GM18519 (cell line): ENCODE measurements around the gene AFAP1.
A peak's percentile ranks its signal among the peaks of the same experiment; 100 is the strongest.

ENCODE experiments used
- ATAC-seq: cut with Tn5 transposase; IDR thresholded peaks from one replicate; pipeline ENCODE4 v1.9.1; 2021; ENCODE audit warnings: mild to moderate bottlenecking, moderate library complexity; ENCODE audit not compliant: unreplicated experiment, low FRiP score

AFAP1 gene

DNA sequence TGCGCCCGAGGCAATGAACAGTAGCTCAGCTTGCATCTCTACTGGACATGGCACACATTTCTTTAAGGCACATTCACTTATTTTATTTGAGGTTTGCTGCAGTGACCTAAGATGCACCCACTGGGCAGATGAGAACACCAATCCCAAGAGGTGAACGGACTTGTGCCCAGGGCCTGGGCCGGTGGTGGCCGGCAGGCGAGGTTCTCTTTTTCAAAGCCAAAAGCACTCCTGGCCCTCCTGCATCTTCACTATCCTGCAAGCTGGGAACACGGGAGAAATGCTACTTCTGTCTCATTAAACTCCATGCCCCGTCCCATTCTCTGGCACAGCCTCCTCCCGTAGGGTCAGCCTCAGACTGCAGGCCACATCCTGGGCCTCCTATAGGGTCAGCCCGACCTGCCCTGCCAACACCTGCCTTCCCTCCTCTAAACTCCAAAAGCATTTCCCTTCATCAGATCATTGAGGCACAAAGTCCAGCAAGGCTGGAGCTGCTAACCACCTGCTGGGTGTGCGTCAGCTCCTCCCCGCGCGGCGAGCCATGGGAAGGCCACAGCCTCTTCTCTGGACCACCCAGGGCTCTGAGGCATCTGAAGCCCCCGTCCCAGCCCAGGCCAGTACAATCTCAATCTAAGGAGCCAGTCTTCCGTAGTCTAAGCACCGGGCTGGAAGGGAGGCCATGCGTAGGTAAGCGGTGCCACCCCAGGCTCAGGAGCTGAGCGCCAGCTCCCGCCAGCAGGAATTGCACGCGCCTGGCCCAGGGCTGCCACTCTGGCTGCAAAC, 166.1 kb downstream of the AFAP1 start:
- no peak for ATAC-seq

DNA sequence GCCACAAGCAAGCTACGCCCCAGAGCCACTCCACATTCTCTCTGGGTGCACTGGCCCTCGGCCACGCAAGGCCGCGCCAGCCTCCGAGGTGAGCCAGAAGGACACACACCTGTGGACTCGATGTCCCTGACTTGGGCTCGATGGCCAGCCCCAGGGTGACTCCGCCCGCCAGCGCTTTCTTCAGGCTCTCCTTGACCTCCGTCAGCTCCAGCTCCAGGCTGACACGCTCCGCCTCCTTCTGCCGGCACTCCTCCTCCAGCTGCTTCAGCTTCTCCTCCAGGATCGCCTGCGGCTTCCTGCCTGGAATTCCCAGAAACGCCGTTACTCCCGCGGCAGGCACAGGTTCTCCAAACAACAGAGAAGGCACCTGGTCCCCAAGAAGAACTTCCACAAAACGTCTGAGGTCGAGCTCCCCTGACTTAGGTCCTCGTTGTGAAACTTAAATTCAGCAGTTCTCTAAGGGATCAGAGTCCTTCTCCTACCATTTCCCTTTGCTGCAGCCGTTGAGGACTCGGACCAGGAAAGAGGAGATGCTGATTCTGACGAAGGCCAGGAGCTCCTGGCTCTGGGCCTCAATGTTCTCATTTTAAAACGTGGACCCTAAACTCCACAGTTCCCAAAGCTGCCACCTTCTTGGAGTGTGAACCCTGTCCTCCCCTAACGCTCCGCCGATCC, 166.8 kb downstream of the AFAP1 start:
- no peak for ATAC-seq

DNA sequence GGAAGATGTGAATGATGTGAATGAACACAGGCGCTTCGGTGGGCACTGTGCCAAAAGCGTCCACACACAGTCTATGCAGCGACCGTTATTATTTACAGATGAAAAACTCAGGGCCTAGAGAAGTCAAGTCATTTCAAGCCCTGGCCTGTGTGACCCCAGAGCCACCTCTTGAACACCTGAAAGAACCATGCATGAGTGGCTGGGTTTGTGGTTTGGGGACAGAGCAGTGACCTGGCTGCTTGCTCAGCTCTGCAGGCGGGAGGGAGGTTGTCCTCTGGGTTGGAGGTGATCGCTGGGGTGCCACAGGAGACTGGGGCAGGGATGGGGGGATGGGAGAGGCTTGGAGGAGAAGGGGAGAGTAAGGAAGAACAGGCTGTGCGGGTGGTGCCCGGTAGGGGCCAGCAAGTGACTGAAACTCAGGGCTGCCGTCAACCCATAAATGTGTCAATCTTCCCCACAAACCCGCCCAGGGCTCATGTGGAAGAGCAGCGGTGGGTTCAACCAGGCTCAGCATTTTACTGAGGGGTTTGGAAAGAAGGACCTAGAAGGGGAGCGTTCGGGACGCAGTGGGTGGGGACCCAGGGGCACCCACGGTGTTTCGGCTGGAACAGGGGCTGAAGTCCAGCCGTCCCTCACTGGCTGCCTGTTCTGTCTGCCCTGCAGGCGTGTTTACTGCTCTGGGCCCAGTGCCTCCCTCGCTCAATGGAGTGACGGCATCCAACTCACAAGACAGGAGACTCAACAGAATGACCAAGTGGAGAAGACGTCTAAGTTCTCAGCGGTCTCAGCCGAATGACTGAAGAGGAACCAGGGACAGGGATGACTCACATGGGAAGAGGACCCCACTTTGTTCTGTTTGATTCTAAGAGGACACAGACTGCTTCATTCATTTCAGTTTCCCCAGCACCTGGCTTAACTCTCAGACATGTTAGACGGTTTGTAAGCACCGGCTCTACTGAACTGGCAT, 167.8 kb downstream of the AFAP1 start:
- ATAC-seq, result peak; percentile 76

DNA sequence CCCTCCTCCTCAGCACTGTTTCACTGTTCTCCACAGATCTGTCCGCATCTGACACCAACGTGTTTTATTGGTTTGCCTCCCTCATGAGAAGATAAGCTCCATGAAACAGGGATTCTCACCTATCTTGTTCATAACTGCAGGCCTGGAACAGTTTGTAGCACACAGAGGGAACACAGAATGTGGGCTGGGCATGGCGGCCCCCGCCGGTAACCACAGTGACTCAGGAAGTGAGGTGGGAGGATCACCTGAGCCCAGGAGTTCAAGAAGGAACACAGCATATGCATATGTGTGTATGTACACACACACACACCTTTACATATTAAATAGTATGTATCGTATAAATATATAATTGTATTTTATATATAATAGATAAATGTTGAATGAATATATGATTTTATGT, 168.6 kb downstream of the AFAP1 start:
- no peak for ATAC-seq

DNA sequence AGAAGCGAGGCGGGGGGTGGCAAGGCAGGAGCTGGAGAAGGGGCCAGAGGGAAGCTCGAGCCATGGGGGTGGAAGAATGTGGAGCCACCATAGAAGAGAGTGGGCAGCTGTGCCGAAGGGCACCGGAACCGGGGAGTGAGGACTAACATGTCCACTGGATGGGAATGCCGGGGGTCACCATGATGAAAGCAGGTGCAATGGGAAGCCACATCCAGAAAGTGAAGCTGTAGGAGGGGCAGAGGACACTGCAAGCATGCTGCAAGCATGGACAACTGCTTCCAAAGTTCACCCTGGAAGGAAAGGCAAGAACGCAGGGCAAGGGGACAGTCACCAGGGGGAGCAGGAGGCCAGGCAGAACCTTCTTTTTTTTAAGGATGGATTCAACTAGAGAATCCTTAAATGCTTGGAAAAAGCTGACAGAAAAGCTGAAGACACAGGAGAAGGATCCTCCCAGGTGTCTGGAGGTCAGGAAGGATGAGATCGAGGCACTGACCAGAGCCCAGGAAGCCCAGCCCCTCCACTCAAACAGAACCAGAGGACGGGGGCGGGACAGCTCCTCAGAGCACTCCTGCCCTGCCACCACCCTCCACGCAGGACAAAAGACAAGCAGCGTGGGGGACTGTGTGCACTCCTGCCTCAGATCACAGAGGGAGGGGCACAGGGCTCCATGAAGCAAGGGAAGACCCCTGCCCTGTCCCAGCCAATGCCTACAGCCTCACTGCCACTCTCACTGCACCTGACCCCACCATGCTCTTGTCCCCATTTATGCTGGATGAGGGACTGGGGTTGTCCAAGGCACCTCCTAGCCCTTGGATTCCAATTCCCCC, 169.2 kb downstream of the AFAP1 start:
- ATAC-seq, result no peak

DNA sequence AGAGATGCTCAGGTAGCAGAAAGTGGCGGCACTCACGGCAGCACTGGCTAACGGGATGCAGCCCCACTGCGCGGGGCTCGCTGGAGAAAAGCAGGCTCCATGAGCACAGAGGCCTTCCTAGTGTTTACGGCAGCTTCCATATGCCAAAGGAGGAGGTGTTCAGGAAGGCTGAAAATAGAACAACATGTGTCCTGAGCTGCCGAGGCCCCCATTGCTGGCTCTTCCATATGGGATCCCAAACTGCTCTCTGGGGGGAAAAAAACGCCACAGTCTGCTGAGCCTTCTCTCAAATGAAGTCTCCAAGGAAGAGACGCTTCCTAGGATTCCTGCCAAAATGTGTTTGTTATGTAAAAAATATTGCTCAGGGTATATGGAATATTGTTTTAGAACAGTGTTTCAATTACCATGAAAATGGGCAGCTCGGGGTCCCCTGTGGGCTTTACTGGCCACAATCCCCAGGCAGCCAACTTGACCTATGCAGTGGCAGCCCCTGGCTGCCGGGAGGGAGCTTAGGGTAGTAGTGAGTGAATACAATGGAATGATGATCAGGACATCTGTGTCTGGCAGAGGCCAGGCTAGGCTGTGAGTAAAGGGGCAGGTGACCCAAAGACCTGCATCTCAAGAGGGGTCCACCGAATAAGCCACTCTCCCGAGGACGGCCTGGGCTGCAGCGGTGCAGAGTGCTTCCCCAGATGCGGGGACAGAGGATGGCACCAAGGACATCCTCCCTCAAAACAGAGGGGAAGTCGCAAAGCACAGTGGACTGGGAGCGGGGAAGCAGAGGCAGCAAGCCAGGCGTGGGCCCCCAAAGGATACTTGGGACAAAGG, 170.1 kb downstream of the AFAP1 start:
- ATAC-seq, result no peak

DNA sequence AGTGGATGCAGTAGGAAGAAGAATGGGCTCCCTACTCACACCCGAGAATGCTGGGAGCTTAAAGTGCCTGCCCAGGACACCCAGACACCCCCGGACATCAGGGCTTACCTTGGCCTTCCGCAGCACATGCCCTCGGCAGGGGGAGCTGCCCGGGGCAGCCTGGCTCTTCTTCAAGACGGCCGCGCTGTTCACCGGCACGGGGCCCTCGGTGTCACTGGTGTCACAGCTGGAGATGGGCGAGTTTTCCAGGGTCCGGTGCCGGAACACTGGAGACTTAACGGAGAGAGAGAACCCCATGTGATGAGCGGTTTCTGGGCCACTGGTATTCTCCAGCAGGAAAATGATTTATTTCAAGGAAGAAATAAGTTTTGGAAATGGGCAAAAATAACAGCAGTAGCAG, 170.9 kb downstream of the AFAP1 start:
- ATAC-seq, result no peak

DNA sequence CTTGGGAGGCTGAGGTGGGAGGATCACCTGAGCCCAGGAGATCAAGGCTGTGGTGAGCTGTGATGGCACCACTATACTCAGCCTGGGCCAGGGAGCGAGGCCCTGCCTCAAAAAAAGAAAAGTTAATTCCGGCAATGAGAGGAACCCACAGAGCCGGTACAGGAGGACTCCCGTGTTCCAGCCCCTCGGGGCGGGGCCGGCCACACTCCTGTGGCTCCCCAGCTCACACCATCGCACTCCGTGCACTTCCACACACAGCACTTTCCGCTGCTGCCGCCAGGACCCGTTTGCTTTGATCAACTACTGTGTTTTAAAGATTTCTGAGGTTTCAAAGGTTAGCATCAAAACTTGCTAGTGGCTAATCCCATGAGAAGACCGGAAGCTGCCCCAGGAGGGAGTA, 171.7 kb downstream of the AFAP1 start:
- ATAC-seq, result no peak

DNA sequence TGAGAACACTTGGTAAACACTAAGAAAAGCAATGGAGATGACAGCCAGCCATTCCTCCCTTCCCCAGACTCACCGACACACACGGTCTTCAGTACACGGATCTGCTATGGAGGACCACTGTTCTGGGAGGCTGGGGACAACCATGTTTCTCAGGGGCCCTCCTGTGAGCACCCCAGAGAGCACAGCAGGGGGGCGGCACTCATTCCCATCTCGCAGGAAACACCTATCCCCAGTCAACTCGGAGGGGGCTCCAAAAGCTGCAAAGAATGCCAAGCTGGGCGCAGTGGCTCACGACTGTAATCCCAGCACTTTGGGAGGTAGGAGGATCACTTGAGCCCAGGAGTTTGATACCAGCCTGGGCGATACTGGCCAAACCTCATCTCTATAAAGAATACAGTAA, 172.1 kb downstream of the AFAP1 start:
- no peak for ATAC-seq

DNA sequence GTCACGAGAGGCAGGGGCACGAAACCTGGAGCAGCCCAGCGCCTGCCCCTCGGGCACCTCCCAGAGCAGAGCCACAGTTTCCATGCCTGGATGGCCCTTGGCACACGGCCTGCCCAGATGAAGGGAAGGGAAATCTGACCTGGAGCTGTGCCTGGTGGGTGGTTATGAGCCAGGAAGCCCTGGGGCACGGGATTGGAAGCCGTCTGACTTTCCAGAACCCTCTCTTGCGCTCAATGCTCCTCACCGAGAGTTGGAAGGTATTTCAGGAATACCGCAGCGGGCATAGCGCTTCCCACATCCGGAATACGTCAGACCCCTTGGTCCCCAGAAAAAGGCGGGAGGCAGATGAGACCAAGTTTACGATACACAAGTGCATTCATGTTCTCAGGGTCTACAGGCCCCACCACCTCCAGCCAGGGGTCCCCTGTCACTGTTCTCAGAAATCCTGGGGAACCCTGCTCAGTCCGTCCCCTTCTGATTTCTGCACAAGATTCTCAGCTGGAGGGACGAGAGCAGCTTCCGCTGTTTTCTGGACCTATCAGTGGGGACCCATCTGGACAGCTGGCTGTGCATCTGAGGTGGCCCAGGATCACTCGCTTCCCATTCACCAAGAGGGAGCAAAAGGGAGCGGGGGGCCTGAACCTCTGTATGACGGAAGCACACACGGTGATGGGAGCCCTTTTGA, 172.9 kb downstream of the AFAP1 start:
- no peak for ATAC-seq

DNA sequence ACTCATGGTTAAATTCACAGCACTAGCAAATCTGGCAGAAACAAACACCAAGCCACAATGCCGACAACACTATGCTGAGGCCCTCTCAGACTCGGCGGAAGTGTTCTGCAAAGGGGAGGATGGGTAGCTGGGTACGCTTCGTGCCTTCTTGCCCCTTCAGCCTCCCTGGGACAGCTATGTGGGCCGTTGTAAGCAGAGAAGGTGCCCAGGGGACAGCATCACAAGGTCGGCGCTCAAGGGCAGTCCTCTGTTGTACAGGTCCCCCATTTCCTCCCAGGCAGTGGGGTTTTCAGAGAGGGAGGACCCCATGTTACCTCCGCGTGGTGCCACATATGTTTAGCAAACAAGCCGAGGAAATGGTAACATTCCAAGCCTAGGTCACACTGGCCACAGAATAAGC, 173.6 kb downstream of the AFAP1 start:
- no peak for ATAC-seq

DNA sequence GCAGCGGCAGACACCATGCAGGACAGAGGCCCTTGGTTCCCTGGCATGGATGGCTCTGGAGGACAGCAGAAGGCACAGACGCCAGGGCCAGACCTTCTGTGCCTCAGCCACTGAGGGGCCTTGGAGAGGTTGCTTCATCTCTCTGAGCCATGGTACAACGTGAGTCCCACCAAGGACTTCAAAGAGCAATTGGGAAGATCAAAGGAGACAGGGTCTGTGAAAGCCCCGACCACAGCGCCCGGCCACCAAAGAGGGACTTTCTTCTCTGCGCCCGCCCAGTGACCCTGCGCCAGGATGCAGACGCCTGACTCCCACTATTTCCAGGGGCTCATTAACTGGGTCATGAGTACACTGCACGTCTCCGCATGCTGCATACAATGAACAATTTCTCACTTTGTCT, 174.0 kb downstream of the AFAP1 start:
- no peak for ATAC-seq

DNA sequence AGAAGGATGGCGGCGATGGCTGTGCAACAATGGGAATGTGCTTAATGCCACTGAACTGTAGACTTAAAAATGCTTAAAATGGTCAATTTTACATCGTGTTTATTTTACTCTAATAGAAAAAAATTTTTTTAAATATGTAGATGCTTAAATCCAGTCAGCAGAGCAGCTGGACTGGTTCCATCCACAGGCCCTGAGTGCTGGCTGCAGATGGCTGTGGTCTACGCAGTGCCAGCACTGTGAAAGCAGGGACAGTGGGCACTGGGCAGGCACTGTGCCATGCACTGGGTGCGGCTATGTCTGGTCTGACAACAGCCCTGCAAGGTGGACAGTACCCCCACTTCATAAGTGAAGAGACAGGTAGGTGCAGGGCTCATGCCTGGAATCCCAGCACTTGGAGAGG, 175.2 kb downstream of the AFAP1 start:
- no peak for ATAC-seq

DNA sequence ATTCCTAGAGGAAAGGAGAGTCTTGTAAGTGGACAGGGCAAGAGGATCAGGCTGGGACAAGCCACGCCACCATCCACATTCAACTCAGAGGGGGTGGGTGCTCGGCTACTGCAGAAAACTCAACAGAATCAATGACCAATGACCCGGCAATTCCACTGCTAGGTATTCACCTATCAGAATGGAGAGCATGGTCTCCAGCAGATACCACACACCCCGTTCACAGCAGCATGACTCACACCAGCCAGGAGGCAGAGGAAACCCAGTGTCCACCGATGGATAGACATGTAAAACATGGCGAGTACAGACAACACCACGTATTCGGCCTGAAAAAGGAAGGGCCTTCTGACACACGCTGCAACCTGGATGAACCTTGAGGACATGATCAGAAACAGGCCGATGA, 175.9 kb downstream of the AFAP1 start:
- no peak for ATAC-seq

DNA sequence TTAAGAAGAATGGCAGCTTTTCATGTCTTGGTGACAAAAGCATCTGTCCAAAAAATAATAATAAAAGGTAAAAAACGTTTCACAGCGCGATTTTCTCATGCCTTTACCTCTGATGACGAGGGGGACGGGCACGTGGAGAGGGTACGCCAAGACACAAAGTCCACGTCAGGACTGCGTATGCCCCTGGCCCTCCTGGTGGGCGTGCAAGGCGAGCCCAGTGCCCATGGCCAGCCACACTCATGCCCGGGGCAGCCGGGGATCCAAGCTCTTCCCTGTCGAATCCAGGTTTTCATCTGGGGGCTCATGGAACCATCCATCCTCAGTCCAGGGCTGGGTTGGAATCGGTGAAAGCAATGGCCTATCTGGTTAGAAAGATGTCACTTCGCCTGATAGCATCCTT, 176.6 kb downstream of the AFAP1 start:
- no peak for ATAC-seq

DNA sequence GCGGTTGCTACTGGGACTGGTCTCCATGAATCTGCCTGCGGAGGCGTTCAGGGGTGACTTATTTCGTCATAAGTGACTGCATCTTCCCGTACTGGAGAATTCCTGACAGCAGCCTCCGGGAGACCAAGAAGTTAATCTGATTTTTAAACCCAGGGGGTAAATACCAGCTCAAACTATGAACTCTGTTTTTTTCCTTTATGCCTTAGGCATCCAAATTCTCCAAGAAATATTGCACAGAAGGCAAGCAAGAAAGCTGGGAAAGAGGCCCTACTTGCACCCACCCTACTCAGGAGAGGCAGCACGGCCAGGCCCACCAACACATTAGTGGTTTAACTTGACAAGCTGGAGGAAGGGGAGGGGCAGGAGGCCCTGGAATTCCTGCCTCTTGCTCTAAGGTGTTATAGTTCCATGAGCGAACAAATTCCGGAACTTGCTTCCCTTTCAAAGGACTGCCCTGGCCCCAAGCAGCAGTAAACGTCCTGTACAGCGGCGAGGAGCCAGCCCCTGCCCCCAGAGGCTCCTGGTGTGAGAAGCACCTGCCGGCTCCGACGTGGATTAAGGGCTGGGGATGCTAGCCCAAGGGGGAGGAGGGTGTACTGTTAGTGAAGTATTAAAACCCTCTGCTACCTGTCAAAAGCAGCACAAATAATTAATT, 177.2 kb downstream of the AFAP1 start:
- ATAC-seq, result no peak

DNA sequence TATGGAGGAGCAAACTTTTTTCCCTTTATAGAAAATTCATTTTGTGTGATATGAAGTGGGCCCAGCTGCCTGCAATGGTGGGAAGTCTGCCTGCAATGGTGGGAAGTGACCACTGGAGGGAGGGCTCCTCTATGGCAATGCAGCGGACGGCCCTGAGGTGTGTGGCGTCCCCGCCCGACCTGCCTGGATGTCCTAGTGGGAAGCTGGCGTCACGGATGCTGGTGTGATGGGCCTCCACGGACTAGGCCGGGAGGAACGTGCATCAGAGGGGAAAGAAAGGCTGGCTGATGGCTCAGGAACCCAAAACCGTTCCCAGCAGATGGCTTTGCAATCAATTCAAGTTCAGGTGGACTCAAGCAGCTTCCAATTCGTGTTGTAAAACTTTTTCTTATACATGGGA, 177.9 kb downstream of the AFAP1 start:
- ATAC-seq, result no peak

DNA sequence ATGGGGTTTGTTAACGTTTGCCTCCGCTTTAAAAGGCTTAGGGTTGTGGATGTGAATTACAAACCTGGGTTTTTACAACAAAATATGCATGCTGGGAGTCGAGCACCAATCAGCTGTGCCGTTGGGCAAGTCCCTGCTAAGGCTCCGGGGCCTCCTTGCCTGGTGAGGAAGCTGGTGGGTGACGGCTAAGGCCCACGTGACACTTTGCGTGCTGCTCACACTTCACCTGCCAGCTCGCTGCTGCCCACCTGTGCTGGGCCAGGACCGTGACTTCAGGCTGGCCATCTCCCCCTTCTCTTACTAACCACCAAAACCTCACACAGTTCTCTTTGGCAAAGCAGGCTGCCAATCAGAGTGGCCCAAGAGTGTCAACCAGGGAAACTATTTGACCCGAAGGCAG, 178.3 kb downstream of the AFAP1 start:
- no peak for ATAC-seq
